Endodermal cell (in vitro differentiated cells): ENCODE measurements around the gene PLCXD3. TPM values are rescaled to one million over a fixed set of nuclear protein-coding genes. Genes with fewer than 3 reads are reported as not detected.
A peak's percentile ranks its signal among the peaks of the same experiment; 100 is the strongest.

Experiments used
- DNase-seq: peaks from one replicate; pipeline ENCODE4 v3.0.0-alpha.2; 2017
- H3K27ac ChIP-seq: 2 replicates; pipeline ENCODE4 v1.5.1; 2013; ENCODE audit warnings: mild to moderate bottlenecking, low read depth, low read length, moderate library complexity
- H3K27me3 ChIP-seq: 2 replicates; pipeline ENCODE4 v1.6.1; 2013; ENCODE audit warnings: mild to moderate bottlenecking, low read length, moderate library complexity; ENCODE audit not compliant: insufficient read depth, control insufficient read depth, poor library complexity, severe bottlenecking
- H3K36me3 ChIP-seq: 2 replicates; pipeline ENCODE4 v1.7.0; 2013; ENCODE audit warnings: mild to moderate bottlenecking, low read length, moderate library complexity; ENCODE audit not compliant: control insufficient read depth, insufficient read depth
- H3K4me1 ChIP-seq: one replicate; pipeline ENCODE4 v1.7.0; 2013; ENCODE audit warnings: low read length; ENCODE audit not compliant: control insufficient read depth, insufficient read depth
- H3K4me3 ChIP-seq: 2 replicates; pipeline ENCODE4 v1.5.1; 2013; ENCODE audit warnings: mild to moderate bottlenecking, low read length, moderate library complexity
- H3K9ac ChIP-seq: 2 replicates; pipeline ENCODE4 v1.6.1; 2013; ENCODE audit warnings: mild to moderate bottlenecking, low read length, moderate library complexity; ENCODE audit not compliant: poor library complexity, severe bottlenecking; ENCODE audit errors: extremely low read depth
- H3K9me3 ChIP-seq: 2 replicates; pipeline ENCODE4 v1.6.1; 2013; ENCODE audit warnings: mild to moderate bottlenecking, low read length, moderate library complexity; ENCODE audit not compliant: control insufficient read depth
- H3K27ac Mint-ChIP-seq: 2 replicates; pipeline ENCODE4 v1.8.0; 2020; ENCODE audit warnings: mixed read lengths
- H3K27me3 Mint-ChIP-seq: 2 replicates; pipeline ENCODE4 v1.8.0; 2021; ENCODE audit warnings: mild to moderate bottlenecking, mixed read lengths; ENCODE audit not compliant: insufficient read depth
- H3K36me3 Mint-ChIP-seq: 2 replicates; pipeline ENCODE4 v1.8.0; 2020; ENCODE audit warnings: low read depth, mixed read lengths
- H3K4me1 Mint-ChIP-seq: 2 replicates; pipeline ENCODE4 v1.8.0; 2020; ENCODE audit warnings: mixed read lengths
- H3K4me3 Mint-ChIP-seq: 2 replicates; pipeline ENCODE4 v1.8.0; 2020; ENCODE audit warnings: mild to moderate bottlenecking, moderate library complexity, mixed read lengths
- H3K9me3 Mint-ChIP-seq: 2 replicates; pipeline ENCODE4 v1.8.0; 2020; ENCODE audit warnings: mild to moderate bottlenecking, mixed read lengths
- WGBS, 2 experiments: methylation state at CpG; one replicate each; pipeline versions ENCODE4 v1.1.5 to v1.1.7; 2013; ENCODE audit warnings: missing lambda C conversion rate in 2 of 2, mixed read lengths in 1 of 2; ENCODE audit not compliant: insufficient coverage in 1 of 2, insufficient read length in 1 of 2; 5-methylcytosine and 5-hydroxymethylcytosine counted together
- total RNA-seq, 2 donors: library from RNA; stranded (reverse); fragmentation: NEBNext Ultra II Directional in 1 of 2; extraction: Animal tissue kit (Norgen Biotek cat#: 25700) in 1 of 2; gene quantifications; 2 replicates in 1 of 2; 3 replicates in 1 of 2; pipeline ENCODE4 v1.2.1, GENCODE V29; 2021
- TF ChIP-seq, protein P1 (sequence below): fragments of 200-600 bp; sonication (generic); conservative IDR thresholded peaks from 2 replicates; pipeline ENCODE4 v1.5.0; 2021; ENCODE audit warnings: antibody characterized with exemption, mild to moderate bottlenecking

PLCXD3 gene
- total RNA-seq, 2 donors from 2014 or later, result 41.8 to 43.3 TPM

DNA sequence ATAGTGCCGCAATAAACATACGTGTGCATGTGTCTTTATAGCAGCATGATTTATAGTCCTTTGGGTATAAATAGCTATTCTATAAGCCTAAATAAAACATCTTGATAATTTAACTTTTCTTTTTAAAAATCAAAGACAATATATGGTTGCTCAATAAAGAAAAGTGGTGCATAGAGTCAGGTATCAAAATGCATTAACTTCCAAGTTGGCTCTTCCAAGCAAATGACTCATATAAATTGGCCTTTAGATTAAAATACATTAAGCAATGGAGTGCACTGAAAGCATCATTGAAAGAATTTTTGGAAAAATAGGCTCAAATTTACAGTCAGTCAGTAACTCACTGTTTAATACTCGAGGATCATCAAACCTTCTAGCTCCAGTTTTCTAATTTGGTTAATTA, 106.6 kb downstream of the PLCXD3 start:
- Histone ChIP-seq H3K27me3 (no peaks in the 10 kb centered on the region), H3K36me3 (peaks cover 4% of the 10 kb centered on the region), H3K4me3 (no peak overlapping the region), H3K9ac (no peak overlapping the region), H3K9me3 (peaks cover 23% of the 10 kb centered on the region), H3K27ac (no peak overlapping the region), H3K4me1 (peaks cover 7% of the 10 kb centered on the region)
- H3K36me3 Mint-ChIP-seq, result peaks cover 32% of the 10 kb centered on the region
- H3K4me1 Mint-ChIP-seq, result peaks cover 34% of the 10 kb centered on the region
- TF ChIP-seq, protein P1, sequence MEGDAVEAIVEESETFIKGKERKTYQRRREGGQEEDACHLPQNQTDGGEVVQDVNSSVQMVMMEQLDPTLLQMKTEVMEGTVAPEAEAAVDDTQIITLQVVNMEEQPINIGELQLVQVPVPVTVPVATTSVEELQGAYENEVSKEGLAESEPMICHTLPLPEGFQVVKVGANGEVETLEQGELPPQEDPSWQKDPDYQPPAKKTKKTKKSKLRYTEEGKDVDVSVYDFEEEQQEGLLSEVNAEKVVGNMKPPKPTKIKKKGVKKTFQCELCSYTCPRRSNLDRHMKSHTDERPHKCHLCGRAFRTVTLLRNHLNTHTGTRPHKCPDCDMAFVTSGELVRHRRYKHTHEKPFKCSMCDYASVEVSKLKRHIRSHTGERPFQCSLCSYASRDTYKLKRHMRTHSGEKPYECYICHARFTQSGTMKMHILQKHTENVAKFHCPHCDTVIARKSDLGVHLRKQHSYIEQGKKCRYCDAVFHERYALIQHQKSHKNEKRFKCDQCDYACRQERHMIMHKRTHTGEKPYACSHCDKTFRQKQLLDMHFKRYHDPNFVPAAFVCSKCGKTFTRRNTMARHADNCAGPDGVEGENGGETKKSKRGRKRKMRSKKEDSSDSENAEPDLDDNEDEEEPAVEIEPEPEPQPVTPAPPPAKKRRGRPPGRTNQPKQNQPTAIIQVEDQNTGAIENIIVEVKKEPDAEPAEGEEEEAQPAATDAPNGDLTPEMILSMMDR, result no peak
- 95% methylated on average over 1 of the region's 3 CpGs; no CpG with 5 or more reads in 1 of the 2 experiments for WGBS, 2 experiments
- no peak overlapping the region for H3K4me3 Mint-ChIP-seq
- H3K9me3 Mint-ChIP-seq, result peaks cover 17% of the 10 kb centered on the region
- H3K27ac Mint-ChIP-seq, result no peak overlapping the region
- no peaks in the 10 kb centered on the region for H3K27me3 Mint-ChIP-seq
- no peak for DNase-seq

DNA sequence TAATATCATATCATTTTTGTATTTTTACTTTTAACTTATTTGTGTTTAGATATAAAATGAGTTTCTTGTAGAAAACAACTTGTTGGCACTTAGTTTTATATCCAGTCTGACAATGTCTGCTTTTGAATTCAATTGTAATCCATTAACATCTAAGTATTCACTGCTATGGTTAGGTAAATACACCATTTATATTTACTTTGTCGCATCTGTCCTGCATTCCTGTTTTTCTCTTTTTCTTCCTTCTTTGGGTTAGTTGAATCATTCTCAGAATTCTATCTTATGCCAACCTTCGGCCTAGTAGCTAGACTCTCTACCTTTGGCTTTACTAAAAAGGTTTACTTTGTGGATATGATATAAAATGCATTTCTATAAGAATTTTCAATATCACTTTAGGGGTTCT, 107.6 kb downstream of the PLCXD3 start:
- Histone ChIP-seq H3K4me1 (peaks cover 3% of the 10 kb centered on the region), H3K27ac (no peak overlapping the region), H3K36me3 (peaks cover 4% of the 10 kb centered on the region), H3K9ac (no peak overlapping the region), H3K27me3 (no peaks in the 10 kb centered on the region), H3K4me3 (no peak overlapping the region), H3K9me3 (peaks cover 32% of the 10 kb centered on the region)
- 80 to 95% methylated on average over 1 to 2 of the region's 2 CpGs for WGBS, 2 experiments
- TF ChIP-seq, protein P1, result no peak
- Mint-ChIP-seq H3K36me3 (peaks cover 42% of the 10 kb centered on the region), H3K4me1 (peaks cover 25% of the 10 kb centered on the region), H3K27me3 (no peaks in the 10 kb centered on the region), H3K27ac (no peak overlapping the region), H3K9me3 (peaks cover 27% of the 10 kb centered on the region), H3K4me3 (no peak overlapping the region)
- DNase-seq, result no peak

DNA sequence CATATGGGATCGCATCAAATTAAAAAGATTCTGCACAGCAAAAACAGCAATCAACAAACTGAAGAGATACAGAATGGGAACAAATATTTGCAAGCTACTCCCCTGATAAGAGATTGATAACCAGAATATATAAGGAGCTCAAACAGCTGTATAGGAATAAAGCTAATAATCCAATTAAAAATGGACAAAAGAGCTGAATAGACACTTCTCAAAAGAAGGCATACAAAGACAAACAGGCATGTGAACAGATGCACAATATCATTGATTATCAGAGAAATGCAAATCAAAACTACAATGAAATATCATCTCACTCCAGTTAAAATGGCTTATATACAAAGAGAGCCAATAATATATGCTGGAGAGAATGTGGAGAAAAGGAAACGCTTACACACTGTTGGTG, 110.6 kb downstream of the PLCXD3 start:
- Mint-ChIP-seq H3K27ac (no peak overlapping the region), H3K27me3 (no peaks in the 10 kb centered on the region), H3K4me1 (peaks cover under 1% of the 10 kb centered on the region), H3K4me3 (no peak overlapping the region), H3K36me3 (peaks cover 65% of the 10 kb centered on the region), H3K9me3 (peaks cover 52% of the 10 kb centered on the region)
- Histone ChIP-seq H3K36me3 (peaks cover 7% of the 10 kb centered on the region), H3K4me3 (peak overlapping the region; percentile 41), H3K27me3 (no peaks in the 10 kb centered on the region), H3K9me3 (peaks cover 48% of the 10 kb centered on the region), H3K9ac (no peak overlapping the region), H3K4me1 (no peaks in the 10 kb centered on the region), H3K27ac (no peak overlapping the region)
- WGBS, 2 experiments, result 96% methylated on average over 2 of the region's 2 CpGs; no CpG with 5 or more reads in 1 of the 2 experiments
- DNase-seq, result no peak
- TF ChIP-seq, protein P1, result no peak
